K562 (cell line): Measurements from ENCODE around the gene TRMT44. TPM values are rescaled to one million over a fixed set of nuclear protein-coding genes. Genes with fewer than 3 reads are reported as not detected.

Source experiments
- CEBPG ChIP-seq, 3 experiments: fragments of 200-800 bp in 1 of 3; sonication (Bioruptor generic) in 1 of 3; sonication (generic) in 1 of 3; formaldehyde crosslinking in 1 of 3; IDR thresholded peaks in 2 of 3; conservative IDR thresholded peaks in 1 of 3; 2 replicates each; pipeline versions ENCODE4 v1.6.1 to v1.8.0; 2016 to 2022; ENCODE audit warnings: missing compliant biosample characterization in 2 of 3, missing genetic modification characterization in 2 of 3, mild to moderate bottlenecking in 1 of 3, missing genetic modification reagents in 1 of 3
- COPS2 ChIP-seq: fragments of 450-650 bp; conservative IDR thresholded peaks from 2 replicates; pipeline ENCODE4 v1.6.1; 2016; ENCODE audit warnings: mild to moderate bottlenecking, moderate library complexity
- CTBP1 ChIP-seq: fragments of 450-650 bp; IDR thresholded peaks from 2 replicates; pipeline ENCODE4 v1.6.1; 2016; ENCODE audit warnings: borderline replicate concordance
- E2F3 ChIP-seq: fragments of 250-450 bp; sonication (Bioruptor Pico); IDR thresholded peaks from 2 replicates; pipeline ENCODE4 v1.4.0; 2020; ENCODE audit warnings: mild to moderate bottlenecking
- ELF2 ChIP-seq: fragments of 250-450 bp; sonication (Bioruptor Pico); IDR thresholded peaks from 2 replicates; pipeline ENCODE4 v1.5.0; 2021; ENCODE audit warnings: mild to moderate bottlenecking
- ESRRA ChIP-seq: fragments of 450-650 bp; IDR thresholded peaks from 2 replicates; pipeline ENCODE4 v1.6.1; 2014; ENCODE audit warnings: low read depth, mild to moderate bottlenecking, moderate library complexity, borderline replicate concordance
- FOXA1 ChIP-seq: fragments of 450-650 bp; IDR thresholded peaks from 2 replicates; pipeline ENCODE4 v1.6.1; 2016; ENCODE audit warnings: mild to moderate bottlenecking, borderline replicate concordance
- HCFC1 ChIP-seq: IDR thresholded peaks from 2 replicates; pipeline ENCODE4 v1.6.1; 2012; ENCODE audit warnings: low read depth, low read length, improper control_type of control experiment
- NFRKB ChIP-seq: fragments of 450-650 bp; IDR thresholded peaks from 2 replicates; pipeline ENCODE4 v1.6.1; 2016; ENCODE audit warnings: low read depth
- NR4A1 ChIP-seq, 2 experiments: fragments of 250-450 bp in 1 of 2; fragments of 450-650 bp in 1 of 2; sonication (Bioruptor Pico) in 1 of 2; IDR thresholded peaks; 2 replicates each; pipeline versions ENCODE4 v1.4.0 to v1.6.1; 2016 to 2020; ENCODE audit warnings: mild to moderate bottlenecking in 2 of 2, missing compliant biosample characterization in 1 of 2, missing genetic modification characterization in 1 of 2, moderate library complexity in 1 of 2
- RBBP5 ChIP-seq: fragments of 200-600 bp; sonication (generic); IDR thresholded peaks from 2 replicates; pipeline ENCODE4 v1.6.1; 2012; ENCODE audit warnings: borderline replicate concordance, mild to moderate bottlenecking, low read length, control low read depth, inconsistent platforms; ENCODE audit not compliant: insufficient read depth, poor library complexity, severe bottlenecking
- RBM39 ChIP-seq: fragments of 200-400 bp; formaldehyde crosslinking; optimal IDR thresholded peaks from 2 replicates; pipeline ENCODE3; 2018; ENCODE audit warnings: low read depth, low read length
- TCF3 ChIP-seq: sonication (generic); formaldehyde crosslinking; IDR thresholded peaks from 2 replicates; pipeline ENCODE4 v1.4.0; 2020; ENCODE audit warnings: mild to moderate bottlenecking, missing genetic modification reagents
- TCF7 ChIP-seq: sonication (generic); IDR thresholded peaks from 2 replicates; pipeline ENCODE4 v1.6.1; 2016; ENCODE audit warnings: antibody characterized with exemption, borderline replicate concordance
- TEAD2 ChIP-seq: fragments of 450-650 bp; IDR thresholded peaks from 2 replicates; pipeline ENCODE4 v1.6.1; 2016; ENCODE audit warnings: missing genetic modification characterization, control low read depth, missing compliant biosample characterization
- ZNF311 ChIP-seq: fragments of 250-450 bp; sonication (Bioruptor Pico); IDR thresholded peaks from 2 replicates; pipeline ENCODE4 v1.4.0; 2020; ENCODE audit warnings: mild to moderate bottlenecking, moderate library complexity
- ZNF436 ChIP-seq: fragments of 250-450, 450-650 bp; sonication (Bioruptor Pico); formaldehyde crosslinking; IDR thresholded peaks from 2 replicates; pipeline ENCODE4 v1.7.0; 2020; ENCODE audit warnings: mild to moderate bottlenecking
- ZNF583 ChIP-seq: fragments of 250-450 bp; sonication (Bioruptor Pico); IDR thresholded peaks from 2 replicates; pipeline ENCODE4 v1.4.0; 2020
- polyA plus RNA-seq, 8 experiments: library from polyadenylated mRNA; depleted of rRNA in 4 of 8; stranded (reverse) in 5 of 8; unstranded in 3 of 8; fragments of >200 nt; fragmentation: Nextera tagmentation in 2 of 8; fragmentation: Illumina TruSeq in 1 of 8; extraction: Ambion mirVana in 2 of 8; extraction: Trizol in 1 of 8; gene quantifications; 2 replicates each; pipeline versions ENCODE4 v1.2.1 to v1.2.3, GENCODE V29; 2011 to 2014; ENCODE audit warnings: inconsistent platforms in 1 of 8, missing spikeins in 1 of 8
- total RNA-seq, 7 experiments: library from RNA; depleted of rRNA in 6 of 7; stranded (reverse); fragments of >200 nt in 6 of 7; fragmentation: Illumina TruSeq in 2 of 7; extraction: Trizol in 2 of 7; gene quantifications; 2 replicates each; pipeline versions ENCODE4 v1.2.1 to v1.2.3, GENCODE V29; 2011 to 2021; ENCODE audit warnings: low replicate concordance in 1 of 7
- TF ChIP-seq, protein P1 (sequence below): fragments of 450-650 bp; formaldehyde crosslinking; IDR thresholded peaks from 2 replicates; pipeline ENCODE4 v1.4.0; 2022; ENCODE audit warnings: mild to moderate bottlenecking, moderate library complexity
- TF ChIP-seq, protein P2 (sequence below): fragments of 250-450 bp; sonication (Bioruptor Pico); IDR thresholded peaks from 2 replicates; pipeline ENCODE4 v1.8.0; 2022; ENCODE audit warnings: moderate library complexity, mild to moderate bottlenecking, inconsistent platforms
- TF ChIP-seq, protein P3 (sequence below): fragments of 250-450 bp; sonication (Bioruptor Pico); IDR thresholded peaks from 2 replicates; pipeline ENCODE4 v1.5.0; 2022; ENCODE audit warnings: mild to moderate bottlenecking
- TF ChIP-seq, protein P4 (sequence below), 2 experiments: fragments of 450-650 bp; conservative IDR thresholded peaks; 2 replicates each; pipeline ENCODE4 v1.6.1; 2017; ENCODE audit warnings: mild to moderate bottlenecking in 2 of 2, moderate library complexity in 2 of 2

Gene TRMT44
- total and polyA plus RNA-seq, 9 of the 15 experiments (the other 6 are each of a cell fraction or from before 2014, with no cell fraction given), result 1.2 to 18.6 (median 10.0) TPM

DNA sequence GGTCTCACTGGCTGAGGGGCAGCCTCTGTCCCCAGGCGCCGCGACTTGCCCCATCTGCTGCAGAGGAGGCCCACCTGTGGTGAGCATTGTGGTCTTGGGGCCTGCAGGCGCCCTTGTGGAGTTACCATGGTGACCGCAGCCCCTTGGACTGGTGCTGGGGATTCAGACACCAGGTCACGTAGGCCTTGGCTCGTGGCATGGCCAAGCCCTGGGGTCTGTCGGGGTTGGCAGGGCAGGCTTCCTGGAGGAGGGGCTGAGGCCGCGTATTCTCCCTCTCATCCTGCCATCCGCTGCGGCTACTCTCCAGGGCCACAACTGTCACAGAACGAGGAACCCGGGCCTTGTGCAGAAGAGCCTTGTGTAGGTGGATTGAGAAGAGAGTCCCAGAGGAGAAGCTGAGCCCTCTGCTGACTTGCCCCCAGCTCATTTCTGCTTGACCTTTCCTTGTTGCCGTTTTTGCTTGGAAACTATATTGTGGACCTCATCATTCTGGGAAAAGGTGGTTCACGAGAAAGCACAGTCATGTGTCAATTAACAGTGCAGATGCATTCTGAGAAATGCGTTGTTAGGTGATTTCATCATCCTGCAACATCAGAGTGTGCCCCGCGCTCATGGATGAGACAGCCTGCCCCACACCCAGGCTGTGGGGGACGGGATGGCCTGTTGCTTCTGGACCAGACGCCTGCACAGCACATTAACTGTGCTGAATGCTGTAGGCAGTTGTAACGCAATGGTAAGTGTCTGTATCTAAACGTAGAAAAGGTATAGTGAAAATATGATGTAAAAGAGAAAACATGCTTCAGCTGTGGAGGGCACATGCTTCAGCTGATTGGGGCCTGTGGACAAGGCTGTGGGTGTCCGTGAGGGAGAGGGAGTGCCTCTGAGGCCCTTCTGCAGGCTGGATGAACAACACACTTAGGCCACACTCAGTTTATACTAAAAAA is 38.5 kb downstream of the TRMT44 start (continued):
- TF ChIP-seq E2F3 (CRISPR knock-in tag) (no peak), NR4A1 (CRISPR knock-in tag; IDR thresholded peaks at IDR 0.05) (no peak), NR4A1 (tag; IDR thresholded peaks at IDR 0.05) (peak; percentile 62), ZNF436 (no peak), TCF3 (CRISPR knock-in tag) (peak; percentile 64), COPS2 (no peak), TCF7 (no peak), ELF2 (CRISPR knock-in tag) (no peak), CEBPG (CRISPR knock-in tag; IDR thresholded peaks at IDR 0.05) (peak; percentile 96), CEBPG (tag; conservative IDR thresholded peaks at IDR 0.05 in 1 of 2, IDR thresholded peaks at IDR 0.05 in 1 of 2) (peak; percentile 90 to 98), NFRKB (peak; percentile 93), TEAD2 (tag) (no peak), FOXA1 (no peak), HCFC1 (peak; percentile 22; the same call in 1 of the 2 replicates), ESRRA (peak; percentile 70; the same call in 1 of the 2 replicates), CTBP1 (peak; percentile 96), RBM39 (no peak), RBBP5 (no peak), ZNF311 (CRISPR knock-in tag) (peak; percentile 81), ZNF583 (CRISPR knock-in tag) (0 out of 2 replicates have a peak, but pooled peaks have one; percentile 61)
- TF ChIP-seq, protein P1, sequence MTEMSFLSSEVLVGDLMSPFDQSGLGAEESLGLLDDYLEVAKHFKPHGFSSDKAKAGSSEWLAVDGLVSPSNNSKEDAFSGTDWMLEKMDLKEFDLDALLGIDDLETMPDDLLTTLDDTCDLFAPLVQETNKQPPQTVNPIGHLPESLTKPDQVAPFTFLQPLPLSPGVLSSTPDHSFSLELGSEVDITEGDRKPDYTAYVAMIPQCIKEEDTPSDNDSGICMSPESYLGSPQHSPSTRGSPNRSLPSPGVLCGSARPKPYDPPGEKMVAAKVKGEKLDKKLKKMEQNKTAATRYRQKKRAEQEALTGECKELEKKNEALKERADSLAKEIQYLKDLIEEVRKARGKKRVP (CRISPR knock-in tag), result peak; percentile 87
- TF ChIP-seq, protein P2, sequence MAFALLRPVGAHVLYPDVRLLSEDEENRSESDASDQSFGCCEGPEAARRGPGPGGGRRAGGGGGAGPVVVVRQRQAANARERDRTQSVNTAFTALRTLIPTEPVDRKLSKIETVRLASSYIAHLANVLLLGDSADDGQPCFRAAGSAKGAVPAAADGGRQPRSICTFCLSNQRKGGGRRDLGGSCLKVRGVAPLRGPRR (CRISPR knock-in tag), result peak; percentile 44; the same call in 1 of the 2 replicates
- TF ChIP-seq, protein P3, sequence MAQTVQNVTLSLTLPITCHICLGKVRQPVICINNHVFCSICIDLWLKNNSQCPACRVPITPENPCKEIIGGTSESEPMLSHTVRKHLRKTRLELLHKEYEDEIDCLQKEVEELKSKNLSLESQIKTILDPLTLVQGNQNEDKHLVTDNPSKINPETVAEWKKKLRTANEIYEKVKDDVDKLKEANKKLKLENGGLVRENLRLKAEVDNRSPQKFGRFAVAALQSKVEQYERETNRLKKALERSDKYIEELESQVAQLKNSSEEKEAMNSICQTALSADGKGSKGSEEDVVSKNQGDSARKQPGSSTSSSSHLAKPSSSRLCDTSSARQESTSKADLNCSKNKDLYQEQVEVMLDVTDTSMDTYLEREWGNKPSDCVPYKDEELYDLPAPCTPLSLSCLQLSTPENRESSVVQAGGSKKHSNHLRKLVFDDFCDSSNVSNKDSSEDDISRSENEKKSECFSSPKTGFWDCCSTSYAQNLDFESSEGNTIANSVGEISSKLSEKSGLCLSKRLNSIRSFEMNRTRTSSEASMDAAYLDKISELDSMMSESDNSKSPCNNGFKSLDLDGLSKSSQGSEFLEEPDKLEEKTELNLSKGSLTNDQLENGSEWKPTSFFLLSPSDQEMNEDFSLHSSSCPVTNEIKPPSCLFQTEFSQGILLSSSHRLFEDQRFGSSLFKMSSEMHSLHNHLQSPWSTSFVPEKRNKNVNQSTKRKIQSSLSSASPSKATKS (CRISPR knock-in tag), result no peak
- TF ChIP-seq, protein P4, sequence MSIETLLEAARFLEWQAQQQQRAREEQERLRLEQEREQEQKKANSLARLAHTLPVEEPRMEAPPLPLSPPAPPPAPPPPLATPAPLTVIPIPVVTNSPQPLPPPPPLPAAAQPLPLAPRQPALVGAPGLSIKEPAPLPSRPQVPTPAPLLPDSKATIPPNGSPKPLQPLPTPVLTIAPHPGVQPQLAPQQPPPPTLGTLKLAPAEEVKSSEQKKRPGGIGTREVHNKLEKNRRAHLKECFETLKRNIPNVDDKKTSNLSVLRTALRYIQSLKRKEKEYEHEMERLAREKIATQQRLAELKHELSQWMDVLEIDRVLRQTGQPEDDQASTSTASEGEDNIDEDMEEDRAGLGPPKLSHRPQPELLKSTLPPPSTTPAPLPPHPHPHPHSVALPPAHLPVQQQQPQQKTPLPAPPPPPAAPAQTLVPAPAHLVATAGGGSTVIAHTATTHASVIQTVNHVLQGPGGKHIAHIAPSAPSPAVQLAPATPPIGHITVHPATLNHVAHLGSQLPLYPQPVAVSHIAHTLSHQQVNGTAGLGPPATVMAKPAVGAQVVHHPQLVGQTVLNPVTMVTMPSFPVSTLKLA (conservative IDR thresholded peaks at IDR 0.05), result no peak; a peak in 1 of 4 replicates
